Stimulated activated CD8-positive, alpha-beta memory T cell treated with anti-CD3 and anti-CD28 coated beads, Interleukin-7, amount 100 ng/mL, for 1 hour (primary cell): Measurements from ENCODE around the gene ANLN.

Source experiments
- DNase-seq, 2 donors: peaks; one replicate each; pipeline ENCODE4 v3.0.0-alpha.2; 2020; ENCODE audit warnings: low read depth in 2 of 2

ANLN gene

GRCh38 chr7:36407636-36408550 is 18.2 kb downstream of the ANLN start:
- DNase-seq: no peak

- DNase-seq: no peak
These were observed 18.9 kb downstream of the ANLN start for GRCh38 chr7:36408589-36408988.

- DNase-seq: no peak
These were observed 19.5 kb downstream of the ANLN start for GRCh38 chr7:36409180-36409579.

GRCh38 chr7:36415144-36415543 is 25.5 kb downstream of the ANLN start:
- no peak for DNase-seq

GRCh38 chr7:36416251-36416650 is 26.6 kb downstream of the ANLN start:
- DNase-seq: no peak

DNA sequence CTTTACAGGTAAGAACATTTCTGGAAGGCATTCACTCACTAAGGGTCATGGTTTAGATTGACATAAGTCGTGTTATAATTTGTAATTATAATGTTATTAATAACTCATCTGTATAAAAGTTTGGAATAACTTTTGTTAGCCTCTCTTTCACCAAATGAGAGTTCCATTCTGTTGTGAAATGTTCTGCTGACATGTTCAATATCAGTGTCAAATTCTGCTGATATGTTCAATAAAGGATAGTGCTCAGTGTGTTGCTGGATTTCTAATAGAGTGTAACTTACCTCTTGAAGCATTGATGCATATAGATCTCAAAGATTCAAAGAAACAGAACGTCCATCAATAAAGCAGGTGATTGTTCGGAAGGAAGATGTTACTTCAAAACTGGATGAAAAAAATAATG is 30.6 kb downstream of the ANLN start:
- DNase-seq: no peak

DNA sequence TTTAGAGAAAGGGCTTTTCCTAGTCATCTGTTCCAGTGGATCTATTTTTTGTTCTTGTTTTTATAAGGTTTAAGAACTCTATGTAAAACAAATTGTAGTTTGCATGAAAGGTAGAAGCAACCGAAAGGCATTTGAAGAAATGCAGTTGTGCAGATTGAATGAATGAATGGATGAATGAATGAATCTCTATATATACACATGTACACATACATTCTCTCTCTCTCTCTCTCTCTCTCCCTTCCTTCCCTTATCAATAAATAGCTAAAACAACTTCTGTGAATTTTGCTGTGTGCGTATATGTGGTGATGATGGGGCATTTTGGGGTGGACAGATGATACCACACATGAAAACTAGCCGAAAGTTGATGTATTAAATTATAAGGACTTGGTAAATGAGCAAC is 32.4 kb downstream of the ANLN start:
- DNase-seq: no peak

DNA sequence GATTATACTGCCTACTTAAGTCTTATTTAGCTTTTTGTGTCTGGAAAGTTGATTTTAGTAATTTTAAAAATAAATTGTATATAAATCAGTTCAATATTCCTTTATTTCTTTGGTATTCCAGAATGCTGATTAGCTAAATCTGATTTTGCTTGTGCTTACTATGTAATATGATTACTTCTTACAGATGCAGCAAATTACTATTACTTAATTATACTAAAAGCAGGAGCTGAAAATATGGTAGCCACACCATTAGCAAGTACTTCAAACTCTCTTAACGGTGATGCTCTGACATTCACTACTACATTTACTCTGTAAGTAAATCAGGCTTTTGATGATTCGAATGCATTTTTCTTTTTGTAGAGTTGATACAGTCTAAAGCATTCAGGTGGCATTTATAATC is 34.0 kb downstream of the ANLN start:
- DNase-seq: no peak

- no peak for DNase-seq
These were observed 40.5 kb downstream of the ANLN start for GRCh38 chr7:36430186-36430585.

DNA sequence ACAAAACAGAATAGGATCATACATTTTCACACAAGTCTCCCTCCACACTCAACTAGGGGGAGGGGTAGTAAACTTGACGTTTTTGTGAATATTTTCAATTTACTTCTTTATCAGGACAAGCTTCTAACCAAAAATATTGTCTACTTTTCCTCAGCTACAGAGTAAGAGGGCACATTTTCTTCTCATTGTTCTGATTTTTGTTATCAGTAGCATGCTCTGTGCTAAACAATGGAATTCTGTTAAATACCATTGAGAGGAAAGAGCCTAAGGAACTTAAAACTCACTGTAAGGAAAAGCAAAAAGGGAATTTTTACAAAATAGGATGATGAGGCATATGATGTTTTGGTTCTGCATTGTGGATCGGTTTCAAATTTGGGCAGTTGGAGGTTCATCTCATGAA is 41.2 kb downstream of the ANLN start:
- DNase-seq: no peak

DNA sequence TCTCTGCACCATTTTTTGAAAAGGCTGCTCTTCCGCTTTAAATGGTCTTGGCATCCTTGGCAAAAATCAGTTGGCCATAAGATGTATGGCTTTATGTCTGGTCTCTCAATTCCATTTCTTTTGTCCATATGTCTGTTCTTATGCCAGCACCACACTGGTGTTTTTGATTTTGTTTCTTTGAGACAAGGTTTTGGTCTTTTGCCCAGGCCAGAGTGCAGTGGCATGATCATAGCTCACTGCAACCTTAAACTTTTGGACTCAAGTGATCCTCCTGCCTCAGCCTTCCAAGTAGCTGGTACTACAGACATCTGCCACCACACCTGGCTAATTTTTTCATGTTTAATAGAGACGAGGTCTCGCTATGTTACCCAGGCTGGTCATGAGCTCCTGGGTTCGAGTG is 48.5 kb downstream of the ANLN start:
- DNase-seq: no peak

DNA sequence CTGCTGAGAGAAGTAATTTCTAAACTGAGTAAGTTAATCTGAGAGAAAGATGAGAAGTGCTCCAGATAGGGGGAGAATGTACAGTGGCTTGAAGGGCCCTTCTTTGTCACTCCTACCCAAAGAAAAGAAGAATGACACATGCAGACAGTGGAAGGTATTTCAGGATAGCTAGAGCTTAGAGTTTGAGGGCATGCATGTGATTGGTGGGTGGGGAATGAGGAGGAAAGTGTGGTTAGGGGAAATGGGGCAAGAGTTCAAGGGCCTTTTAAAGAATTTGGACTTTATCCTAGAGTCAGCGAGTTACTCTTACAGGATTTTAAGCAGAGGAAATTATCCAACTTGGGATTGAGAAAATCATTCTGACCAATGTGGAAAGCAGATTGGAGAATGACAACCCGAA is 50.0 kb downstream of the ANLN start:
- DNase-seq: no peak

DNA sequence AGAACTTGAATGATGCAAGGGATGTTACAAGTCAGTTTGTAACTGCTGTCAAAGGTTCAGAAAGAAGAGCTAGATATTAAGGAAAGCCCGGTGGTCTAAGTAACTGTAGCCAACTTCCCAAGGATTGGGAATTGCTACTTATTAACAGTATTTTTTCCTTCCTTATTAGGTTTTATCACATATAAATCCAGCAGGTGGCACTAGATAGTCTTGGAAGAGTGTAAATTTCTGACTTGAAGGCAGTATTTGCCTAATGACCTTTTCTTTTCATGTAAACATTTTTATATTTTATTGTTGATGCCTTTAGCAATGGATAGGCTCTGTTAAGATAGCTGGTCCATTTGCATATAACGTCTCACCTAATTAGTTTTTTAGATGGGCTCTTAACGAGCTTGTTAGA is 51.2 kb downstream of the ANLN start:
- no peak for DNase-seq

GRCh38 chr7:36441344-36442022 is 51.8 kb downstream of the ANLN start:
- DNase-seq: no peak

- DNase-seq: no peak
These were observed 59.2 kb downstream of the ANLN start for GRCh38 chr7:36448781-36449379.

GRCh38 chr7:36449685-36450084 is 60.0 kb downstream of the ANLN start:
- no peak for DNase-seq

DNA sequence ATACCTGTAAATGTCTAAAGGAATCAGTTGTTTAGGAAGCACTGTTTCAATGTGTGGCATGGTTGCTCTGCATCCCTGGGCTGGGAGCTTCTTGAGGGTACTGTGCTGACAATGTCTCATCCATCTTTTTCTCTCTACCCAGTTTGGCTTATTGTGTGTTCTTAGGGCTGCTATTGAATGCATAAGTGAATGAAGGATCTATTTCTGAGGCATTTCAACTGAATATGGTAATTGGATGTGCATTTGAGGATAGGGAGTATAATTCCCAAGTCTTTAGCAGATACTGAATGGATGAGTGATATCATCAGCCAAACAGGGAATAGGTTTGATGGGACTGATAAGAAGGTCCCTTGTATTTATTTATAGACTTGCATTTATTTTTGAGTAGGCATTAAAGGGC is 64.1 kb downstream of the ANLN start:
- no peak for DNase-seq

- no peak for DNase-seq
These were observed 66.0 kb downstream of the ANLN start for GRCh38 chr7:36455646-36456045.

DNA sequence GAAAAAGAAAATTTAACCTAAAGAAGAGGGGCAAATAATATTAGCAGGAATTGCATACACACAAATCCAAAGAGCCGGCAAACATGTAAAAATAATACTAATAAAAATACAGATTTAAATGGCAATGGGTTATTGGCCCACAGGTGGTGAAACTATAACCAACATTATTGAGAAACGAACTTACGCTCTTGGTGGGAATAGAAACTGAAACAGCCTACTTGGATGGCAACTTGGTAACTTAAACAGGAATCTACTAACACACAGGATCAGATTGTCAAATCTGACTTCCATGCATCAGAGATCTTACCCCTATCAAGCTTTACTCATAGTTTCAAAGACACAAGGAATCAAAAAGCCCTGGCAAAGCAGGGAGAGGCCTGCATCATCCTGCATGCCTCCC is 66.5 kb downstream of the ANLN start:
- no peak for DNase-seq

GRCh38 chr7:36456548-36456947 is 66.9 kb downstream of the ANLN start:
- DNase-seq: no peak

DNA sequence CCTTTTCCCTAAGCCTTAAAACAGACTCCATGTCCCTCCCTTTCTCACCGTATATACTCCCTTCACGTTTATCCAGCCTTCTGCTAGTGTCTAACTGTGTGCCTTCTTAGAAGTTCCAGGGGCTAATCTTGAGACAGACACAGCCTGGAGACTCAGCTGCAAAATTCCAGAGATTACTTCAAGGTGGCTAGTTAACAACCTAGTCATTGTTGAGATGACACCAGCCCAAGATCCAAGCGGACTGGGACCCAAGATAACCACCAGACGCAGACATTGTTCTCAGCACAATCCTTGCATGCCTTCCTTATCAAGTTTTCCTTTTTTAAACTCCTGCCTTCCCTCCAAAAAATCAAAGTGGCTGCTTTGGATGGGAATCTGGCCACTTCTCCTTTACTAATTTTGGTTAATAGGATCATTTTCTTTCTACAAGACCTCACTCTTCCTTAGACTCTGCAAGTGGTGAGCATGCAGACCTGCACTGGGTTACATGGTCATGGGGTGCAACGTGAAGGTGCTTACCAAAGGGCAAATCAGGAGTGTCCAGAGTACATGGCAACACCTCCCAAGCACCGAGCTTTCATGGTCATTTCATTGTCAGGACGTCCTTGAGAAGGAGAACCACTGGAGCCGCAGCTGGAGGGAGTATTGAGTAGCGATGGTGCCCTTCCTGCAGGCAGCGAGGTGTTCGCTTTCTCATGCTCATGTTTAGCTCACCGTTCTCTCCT is 69.7 kb downstream of the ANLN start:
- DNase-seq: no peak

DNA sequence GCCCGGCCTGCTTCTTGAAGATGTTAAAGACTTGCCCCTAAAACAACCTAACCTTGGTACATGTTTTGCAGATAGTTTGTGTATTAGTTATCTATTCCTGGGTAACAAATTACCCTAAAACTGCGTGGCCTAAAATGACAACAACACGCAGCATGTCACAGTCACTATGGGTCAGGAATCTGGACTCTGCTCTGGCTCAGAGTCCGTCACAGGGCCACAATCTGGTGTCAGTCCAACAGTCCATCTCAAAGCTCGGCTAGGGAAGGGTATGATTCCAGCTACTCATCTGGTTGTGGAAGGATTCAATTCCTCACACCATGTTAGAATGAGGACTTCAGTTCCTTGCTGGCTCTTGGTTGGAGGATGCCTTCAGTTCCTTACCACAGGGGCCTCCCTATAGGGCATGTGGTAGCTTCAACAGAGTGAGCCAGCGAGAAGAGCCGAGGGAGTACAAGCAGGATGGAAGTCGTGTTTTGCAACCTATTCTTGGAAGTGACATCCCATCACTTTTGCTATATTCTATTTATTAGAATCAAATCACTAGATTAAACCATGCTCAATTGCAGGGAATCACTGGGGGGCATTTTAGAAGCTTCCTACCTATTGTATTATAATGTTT is 71.3 kb downstream of the ANLN start:
- no peak for DNase-seq
